Mucosa of descending colon (tissue), 3 donors: ENCODE measurements around the gene TDRD12. TPM values are rescaled to one million over a fixed set of nuclear protein-coding genes. Genes with fewer than 3 reads are reported as not detected.

Source experiments
- ATAC-seq: fragments of 200-7000 bp; cut with Tn5 transposase; one replicate; pipeline ENCODE4 v1.9.1; 2020; ENCODE audit warnings: mild to moderate bottlenecking, moderate library complexity
- DNase-seq, 3 donors: peaks; one replicate each; pipeline ENCODE4 v3.0.0-alpha.2; 2020
- H3K36me3 ChIP-seq: fragments of 200-600 bp; one replicate; pipeline ENCODE4 v1.8.0; 2021; ENCODE audit warnings: low read depth, mild to moderate bottlenecking
- H3K4me1 ChIP-seq: fragments of 200-600 bp; one replicate; pipeline ENCODE4 v1.8.0; 2021; ENCODE audit warnings: low read depth, mild to moderate bottlenecking
- H3K4me3 ChIP-seq: fragments of 200-600 bp; one replicate; pipeline ENCODE4 v1.8.0; 2021; ENCODE audit warnings: mild to moderate bottlenecking
- H3K9me3 ChIP-seq: fragments of 200-600 bp; one replicate; pipeline ENCODE4 v1.8.0; 2021; ENCODE audit warnings: mild to moderate bottlenecking
- intact Hi-C, 2 donors: fragments of 100-400 bp; cut with DNase I in 1 of 2; cut with micrococcal nuclease in 1 of 2; formaldehyde crosslinking; loops; one replicate each; pipeline versions ENCODE4 v1.11.0 to v1.11.1; 2022; cut with DNase I, micrococcal nuclease
- total RNA-seq, 3 donors: library from RNA; stranded (reverse); fragmentation: NEBNext Ultra II Directional in 2 of 3; extraction: Animal tissue kit (Norgen Biotek cat#: 25700) in 2 of 3; gene quantifications; one replicate each; pipeline versions ENCODE4 v1.2.1 to v1.2.4, GENCODE V29; 2021 to 2023
- TF ChIP-seq, protein P1 (sequence below): fragments of 200-600 bp; IDR thresholded peaks from one replicate; pipeline ENCODE4 v1.8.0; 2022; ENCODE audit warnings: antibody characterized with exemption, mild to moderate bottlenecking
- donor health status: DM: no; HTN: no; CAD: no; lungs with moderate emphysema.
- donor health status: DM: no; HTN: no; CAD: no.
- donor health status: DM: no; HTN: yes; CAD: no.

The TDRD12 gene
- total RNA-seq, 3 donors from 2014 or later, result 0.31 to 0.47 TPM; not detected in 1

DNA sequence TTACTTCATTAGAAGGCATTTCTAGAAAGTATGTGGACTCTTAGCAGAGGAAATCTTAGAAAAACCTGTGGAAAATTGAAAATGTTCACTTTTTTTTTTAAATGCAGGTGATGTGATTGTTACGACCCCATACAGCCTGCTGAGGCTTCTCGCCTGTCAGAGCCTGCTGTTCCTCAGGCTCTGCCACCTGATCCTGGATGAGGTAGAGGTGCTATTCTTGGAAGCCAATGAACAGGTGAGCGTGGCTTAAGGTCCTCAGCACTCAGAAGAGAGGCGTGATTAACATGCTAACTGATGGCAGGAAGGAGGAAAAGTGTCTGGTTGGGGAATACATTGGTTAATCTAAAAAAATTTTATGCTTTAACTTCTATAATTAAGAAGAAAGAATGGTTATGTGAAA is 78.6 kb downstream of the TDRD12 start:
- H3K4me1 ChIP-seq, result no peaks in the 10 kb centered on the region
- H3K36me3 ChIP-seq, result no peaks in the 10 kb centered on the region
- H3K4me3 ChIP-seq, result no peak overlapping the region
- H3K9me3 ChIP-seq, result no peaks in the 10 kb centered on the region
- intact Hi-C loops, result no loop called here
- DNase-seq (no peak), ATAC-seq (no peak)
- TF ChIP-seq, protein P1, sequence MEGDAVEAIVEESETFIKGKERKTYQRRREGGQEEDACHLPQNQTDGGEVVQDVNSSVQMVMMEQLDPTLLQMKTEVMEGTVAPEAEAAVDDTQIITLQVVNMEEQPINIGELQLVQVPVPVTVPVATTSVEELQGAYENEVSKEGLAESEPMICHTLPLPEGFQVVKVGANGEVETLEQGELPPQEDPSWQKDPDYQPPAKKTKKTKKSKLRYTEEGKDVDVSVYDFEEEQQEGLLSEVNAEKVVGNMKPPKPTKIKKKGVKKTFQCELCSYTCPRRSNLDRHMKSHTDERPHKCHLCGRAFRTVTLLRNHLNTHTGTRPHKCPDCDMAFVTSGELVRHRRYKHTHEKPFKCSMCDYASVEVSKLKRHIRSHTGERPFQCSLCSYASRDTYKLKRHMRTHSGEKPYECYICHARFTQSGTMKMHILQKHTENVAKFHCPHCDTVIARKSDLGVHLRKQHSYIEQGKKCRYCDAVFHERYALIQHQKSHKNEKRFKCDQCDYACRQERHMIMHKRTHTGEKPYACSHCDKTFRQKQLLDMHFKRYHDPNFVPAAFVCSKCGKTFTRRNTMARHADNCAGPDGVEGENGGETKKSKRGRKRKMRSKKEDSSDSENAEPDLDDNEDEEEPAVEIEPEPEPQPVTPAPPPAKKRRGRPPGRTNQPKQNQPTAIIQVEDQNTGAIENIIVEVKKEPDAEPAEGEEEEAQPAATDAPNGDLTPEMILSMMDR, result no peak

DNA sequence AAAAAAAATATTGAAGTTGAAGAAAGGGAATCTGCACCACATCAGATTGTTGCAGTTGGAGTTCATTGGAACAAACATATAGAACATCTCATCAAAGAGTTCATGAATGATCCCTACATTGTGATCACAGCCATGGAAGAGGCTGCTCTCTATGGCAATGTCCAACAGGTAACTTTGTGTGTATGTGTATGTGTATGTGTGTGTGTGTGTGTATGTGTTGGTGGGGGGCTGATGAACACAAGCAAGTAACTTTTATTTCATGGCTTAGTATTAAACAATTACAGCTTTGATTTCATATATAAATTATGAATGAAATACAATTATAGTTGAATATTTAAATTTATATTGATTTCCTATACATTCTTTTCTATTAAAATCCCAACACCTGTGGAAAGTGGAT is 80.6 kb downstream of the TDRD12 start:
- no peak overlapping the region for H3K4me3 ChIP-seq
- H3K36me3 ChIP-seq, result no peaks in the 10 kb centered on the region
- DNase-seq (no peak), ATAC-seq (no peak)
- no peaks in the 10 kb centered on the region for H3K9me3 ChIP-seq
- TF ChIP-seq, protein P1, result no peak
- intact Hi-C loops, result no loop called here
- no peaks in the 10 kb centered on the region for H3K4me1 ChIP-seq

GRCh38 chr19:32800754-32801153 is 81.2 kb downstream of the TDRD12 start:
- no peaks in the 10 kb centered on the region for H3K9me3 ChIP-seq
- H3K4me3 ChIP-seq, result no peak overlapping the region
- no peak for ATAC-seq
- intact Hi-C loops, result no loop called here
- no peaks in the 10 kb centered on the region for H3K36me3 ChIP-seq
- no peak for DNase-seq
- TF ChIP-seq, protein P1, result no peak
- no peaks in the 10 kb centered on the region for H3K4me1 ChIP-seq

DNA sequence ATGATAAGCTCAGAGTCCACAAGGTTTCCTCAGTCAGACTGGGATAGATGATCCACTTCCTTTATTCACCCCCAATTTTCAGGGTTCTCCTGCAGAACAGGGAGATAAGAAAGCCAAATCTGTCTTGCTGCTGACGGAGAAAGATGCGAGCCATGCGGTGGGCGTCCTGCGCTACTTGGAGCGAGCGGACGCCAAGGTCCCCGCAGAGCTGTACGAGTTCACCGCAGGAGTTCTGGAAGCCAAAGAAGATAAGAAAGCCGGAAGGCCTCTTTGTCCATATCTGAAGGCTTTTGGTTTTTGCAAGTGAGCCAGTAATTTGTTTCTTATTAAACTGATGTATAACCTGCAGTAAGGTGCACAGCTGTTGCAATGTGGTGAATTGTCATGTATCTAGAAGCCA is 83.3 kb downstream of the TDRD12 start:
- Histone ChIP-seq H3K36me3 (no peaks in the 10 kb centered on the region), H3K4me1 (no peaks in the 10 kb centered on the region), H3K4me3 (no peak overlapping the region), H3K9me3 (no peaks in the 10 kb centered on the region)
- ATAC-seq (no peak), DNase-seq (no peak)
- intact Hi-C loops, result no loop called here
- TF ChIP-seq, protein P1, result no peak

GRCh38 chr19:32808236-32808635 is 88.7 kb downstream of the TDRD12 start:
- Histone ChIP-seq H3K4me1 (no peaks in the 10 kb centered on the region), H3K36me3 (no peaks in the 10 kb centered on the region), H3K4me3 (no peak overlapping the region), H3K9me3 (no peaks in the 10 kb centered on the region)
- intact Hi-C loops, result no loop called here
- DNase-seq (no peak), ATAC-seq (no peak)
- TF ChIP-seq, protein P1, result no peak

DNA sequence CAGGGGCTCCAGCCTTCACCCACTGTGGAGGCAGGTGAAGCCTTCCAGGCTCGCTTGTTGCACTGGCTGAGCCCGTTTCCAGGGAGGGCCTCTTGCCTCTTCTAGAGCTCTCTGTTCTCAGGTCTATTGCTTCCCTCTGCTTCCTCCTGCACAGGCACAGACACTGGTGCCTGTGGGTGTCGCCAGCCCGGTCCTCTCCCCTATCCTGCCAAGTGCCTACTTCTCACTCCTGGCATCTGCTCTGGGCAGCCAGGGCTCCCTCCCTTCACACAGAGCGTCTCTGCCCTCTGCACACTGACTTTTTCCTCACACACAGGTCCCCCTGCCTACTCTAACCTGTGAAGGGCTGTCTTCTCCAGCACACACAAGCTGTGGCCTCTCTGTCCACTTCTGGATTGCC is 89.7 kb downstream of the TDRD12 start:
- intact Hi-C loops, result no loop called here
- Histone ChIP-seq H3K36me3 (no peaks in the 10 kb centered on the region), H3K9me3 (no peaks in the 10 kb centered on the region), H3K4me1 (no peaks in the 10 kb centered on the region), H3K4me3 (no peak overlapping the region)
- no peak for DNase-seq
- peak; percentile 46 for ATAC-seq
- TF ChIP-seq, protein P1, result no peak
